Measurements from ENCODE around the gene SFMBT2.

SFMBT2 gene

DNA sequence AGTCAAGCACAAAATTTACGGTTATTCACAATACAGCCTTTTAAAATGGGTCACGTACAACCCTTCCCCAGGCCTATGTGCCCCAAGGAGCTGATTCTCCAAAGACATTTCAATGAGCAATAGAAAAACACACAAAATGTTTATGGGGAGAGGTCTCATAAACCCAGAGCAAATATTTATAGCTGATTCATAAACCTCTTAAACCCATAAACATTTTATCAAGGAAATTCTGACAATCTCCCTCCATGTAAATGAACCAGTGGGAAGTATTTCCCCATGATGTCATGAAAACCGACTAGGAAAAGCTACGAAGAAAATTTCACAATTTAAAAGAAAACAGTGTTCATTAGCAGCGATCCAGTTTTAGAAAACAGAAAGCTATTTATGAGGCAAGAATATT is 36.0 kb downstream of the SFMBT2 start:
- TF ChIP-seq, protein P1, sequence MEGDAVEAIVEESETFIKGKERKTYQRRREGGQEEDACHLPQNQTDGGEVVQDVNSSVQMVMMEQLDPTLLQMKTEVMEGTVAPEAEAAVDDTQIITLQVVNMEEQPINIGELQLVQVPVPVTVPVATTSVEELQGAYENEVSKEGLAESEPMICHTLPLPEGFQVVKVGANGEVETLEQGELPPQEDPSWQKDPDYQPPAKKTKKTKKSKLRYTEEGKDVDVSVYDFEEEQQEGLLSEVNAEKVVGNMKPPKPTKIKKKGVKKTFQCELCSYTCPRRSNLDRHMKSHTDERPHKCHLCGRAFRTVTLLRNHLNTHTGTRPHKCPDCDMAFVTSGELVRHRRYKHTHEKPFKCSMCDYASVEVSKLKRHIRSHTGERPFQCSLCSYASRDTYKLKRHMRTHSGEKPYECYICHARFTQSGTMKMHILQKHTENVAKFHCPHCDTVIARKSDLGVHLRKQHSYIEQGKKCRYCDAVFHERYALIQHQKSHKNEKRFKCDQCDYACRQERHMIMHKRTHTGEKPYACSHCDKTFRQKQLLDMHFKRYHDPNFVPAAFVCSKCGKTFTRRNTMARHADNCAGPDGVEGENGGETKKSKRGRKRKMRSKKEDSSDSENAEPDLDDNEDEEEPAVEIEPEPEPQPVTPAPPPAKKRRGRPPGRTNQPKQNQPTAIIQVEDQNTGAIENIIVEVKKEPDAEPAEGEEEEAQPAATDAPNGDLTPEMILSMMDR (IDR thresholded peaks at IDR 0.05; ENCODE audit: low read depth, low read length, missing control alignments) = no peak
- no peak for DNase-seq (ENCODE audit: low read depth)
- in situ Hi-C loops (cut with HindIII; ENCODE audit: low sequenced_read_pairs) = no loop called here
- no peak overlapping the region for H3K4me3 ChIP-seq (ENCODE audit: low read depth, low read length)

DNA sequence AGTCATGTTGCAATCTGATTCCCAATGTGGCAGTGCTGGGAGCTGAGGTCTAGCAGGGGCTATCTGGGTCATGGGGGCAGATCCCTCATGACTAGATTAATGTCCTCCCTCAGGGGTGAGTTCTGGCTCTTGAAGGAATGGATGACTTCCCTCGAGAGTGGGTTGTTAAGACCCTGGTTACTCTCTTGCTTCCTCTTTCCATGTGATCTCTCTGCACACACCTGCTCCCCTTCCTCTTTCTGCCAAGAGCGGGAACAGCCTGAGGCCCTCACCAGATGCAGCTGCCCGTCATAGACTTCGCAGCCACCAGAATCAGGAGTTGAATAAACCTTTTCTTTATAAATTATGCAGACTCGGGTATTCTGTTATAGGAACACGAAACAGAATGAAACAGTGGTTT is 37.8 kb downstream of the SFMBT2 start:
- TF ChIP-seq, protein P1 (IDR thresholded peaks at IDR 0.05; ENCODE audit: low read depth, low read length, missing control alignments) = no peak
- in situ Hi-C loops (cut with HindIII; ENCODE audit: low sequenced_read_pairs) = no loop called here
- no peak overlapping the region for H3K4me3 ChIP-seq (ENCODE audit: low read depth, low read length)
- no peak for DNase-seq (ENCODE audit: low read depth)

DNA sequence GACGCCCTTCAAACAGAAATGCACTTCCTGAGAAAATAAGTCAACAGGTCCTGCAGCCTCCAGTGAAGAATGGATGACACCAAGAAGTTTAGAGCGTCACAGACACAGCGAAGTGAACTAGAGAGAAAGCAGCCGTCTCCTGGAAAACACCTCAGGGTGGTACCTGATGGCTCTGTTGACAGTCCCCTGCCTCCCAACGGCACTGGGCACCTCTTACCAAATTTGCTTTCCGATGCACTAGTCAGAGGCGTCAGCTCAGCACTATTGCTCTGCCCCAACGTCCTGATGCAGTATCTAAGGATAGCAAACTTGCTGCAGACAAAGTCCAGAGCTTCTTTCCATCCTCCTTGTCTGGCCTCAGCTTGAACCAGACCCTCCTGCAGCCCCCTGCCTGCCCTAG is 38.3 kb downstream of the SFMBT2 start:
- H3K4me3 ChIP-seq (ENCODE audit: low read depth, low read length) = no peak overlapping the region
- in situ Hi-C loops (cut with HindIII; ENCODE audit: low sequenced_read_pairs) = no loop called here
- DNase-seq (ENCODE audit: low read depth) = no peak
- TF ChIP-seq, protein P1 (IDR thresholded peaks at IDR 0.05; ENCODE audit: low read depth, low read length, missing control alignments) = no peak

DNA sequence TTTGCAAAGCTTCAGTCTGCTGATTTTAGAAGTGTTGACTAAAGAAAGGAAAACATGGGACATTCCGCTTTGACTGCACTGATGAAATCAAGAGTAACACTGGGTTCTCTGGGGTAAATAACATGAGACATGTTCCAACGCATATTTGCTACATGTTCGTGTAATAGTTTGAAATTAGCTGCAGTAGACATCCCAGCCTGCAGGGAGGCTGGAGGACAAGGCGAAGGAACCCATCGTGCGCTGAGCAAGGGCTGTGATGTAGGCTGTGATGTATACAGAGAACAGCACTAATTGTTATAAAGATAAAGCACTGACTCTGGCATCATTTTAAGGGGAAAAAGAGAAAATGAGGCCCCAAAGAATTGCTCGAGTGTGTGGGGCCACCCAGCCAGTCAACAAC is 40.3 kb downstream of the SFMBT2 start:
- no peak overlapping the region for H3K4me3 ChIP-seq (ENCODE audit: low read depth, low read length)
- in situ Hi-C loops (cut with HindIII; ENCODE audit: low sequenced_read_pairs) = no loop called here
- TF ChIP-seq, protein P1 (IDR thresholded peaks at IDR 0.05; ENCODE audit: low read depth, low read length, missing control alignments) = no peak
- no peak for DNase-seq (ENCODE audit: low read depth)

DNA sequence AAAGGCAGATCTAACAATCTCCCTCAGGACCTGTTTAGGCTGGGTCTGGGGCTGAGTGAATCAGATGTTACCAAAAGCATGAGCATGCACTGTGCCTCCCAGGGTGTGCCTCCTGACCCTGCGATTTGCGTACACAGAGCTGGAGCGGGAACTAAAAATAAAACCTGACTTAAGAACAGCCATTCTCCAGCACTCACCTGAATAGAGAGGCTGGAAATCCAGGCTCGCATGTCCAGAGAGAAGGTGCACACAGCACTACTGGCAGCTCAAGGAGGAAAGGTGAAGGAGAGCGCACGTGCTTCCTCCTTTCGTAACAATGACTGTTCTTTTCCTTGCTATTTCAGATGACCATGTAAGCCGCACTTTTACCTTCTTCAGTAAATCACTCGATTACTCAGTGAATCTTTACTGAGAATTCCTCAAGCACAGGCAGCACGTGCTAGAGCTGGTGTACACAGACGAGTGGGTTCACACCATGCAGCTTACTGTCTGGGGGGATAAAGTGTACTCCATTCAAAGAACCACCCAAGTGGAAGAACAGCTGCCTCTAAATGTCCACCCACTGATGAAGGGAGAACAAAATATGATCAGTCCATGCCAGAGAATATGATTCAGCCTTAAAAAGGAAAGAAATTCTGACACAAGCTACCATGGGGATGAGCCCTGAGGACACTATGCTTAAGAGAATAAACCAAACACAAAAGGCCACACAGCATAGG is 45.6 kb downstream of the SFMBT2 start:
- in situ Hi-C loops (cut with HindIII; ENCODE audit: low sequenced_read_pairs) = no loop called here
- no peak for DNase-seq (ENCODE audit: low read depth)
- no peak overlapping the region for H3K4me3 ChIP-seq (ENCODE audit: low read depth, low read length)
- TF ChIP-seq, protein P1 (IDR thresholded peaks at IDR 0.05; ENCODE audit: low read depth, low read length, missing control alignments) = no peak

DNA sequence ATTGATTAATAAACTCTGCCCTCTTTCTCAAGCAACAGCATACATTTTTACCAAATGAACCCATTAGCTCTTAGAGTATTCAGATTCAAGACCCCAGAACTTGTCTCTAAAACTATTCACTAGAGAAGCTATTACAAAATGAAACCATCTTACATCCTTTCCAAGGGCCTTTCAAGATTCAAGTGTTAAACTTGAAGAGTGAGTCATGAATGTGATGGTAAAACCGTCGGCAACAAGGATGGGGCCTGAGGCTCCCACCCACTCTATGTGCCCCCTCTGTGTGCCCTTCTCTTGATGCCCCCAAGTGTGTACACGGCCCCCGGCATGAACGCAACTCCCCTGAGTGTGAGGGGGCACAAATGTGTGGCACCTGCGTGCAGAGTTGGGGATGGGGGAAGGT is 46.4 kb downstream of the SFMBT2 start:
- TF ChIP-seq, protein P1 (IDR thresholded peaks at IDR 0.05; ENCODE audit: low read depth, low read length, missing control alignments) = no peak
- no peak overlapping the region for H3K4me3 ChIP-seq (ENCODE audit: low read depth, low read length)
- DNase-seq (ENCODE audit: low read depth) = no peak
- in situ Hi-C loops (cut with HindIII; ENCODE audit: low sequenced_read_pairs) = no loop called here

Measured in astrocyte of the cerebellum (primary cell).